ENCODE measurements around the gene MT1H. TPM values are rescaled to one million over a fixed set of nuclear protein-coding genes. Genes with fewer than 3 reads are reported as not detected.
"Not testable (repeated sequence)": the region's sequence is repeated elsewhere in the genome, so short reads cannot be mapped to it uniquely, and the experiment has no call there.

Gene MT1H
- not detected in 2 replicates for total RNA-seq (2014; rRNA removed; shearing (Covaris generic))

DNA sequence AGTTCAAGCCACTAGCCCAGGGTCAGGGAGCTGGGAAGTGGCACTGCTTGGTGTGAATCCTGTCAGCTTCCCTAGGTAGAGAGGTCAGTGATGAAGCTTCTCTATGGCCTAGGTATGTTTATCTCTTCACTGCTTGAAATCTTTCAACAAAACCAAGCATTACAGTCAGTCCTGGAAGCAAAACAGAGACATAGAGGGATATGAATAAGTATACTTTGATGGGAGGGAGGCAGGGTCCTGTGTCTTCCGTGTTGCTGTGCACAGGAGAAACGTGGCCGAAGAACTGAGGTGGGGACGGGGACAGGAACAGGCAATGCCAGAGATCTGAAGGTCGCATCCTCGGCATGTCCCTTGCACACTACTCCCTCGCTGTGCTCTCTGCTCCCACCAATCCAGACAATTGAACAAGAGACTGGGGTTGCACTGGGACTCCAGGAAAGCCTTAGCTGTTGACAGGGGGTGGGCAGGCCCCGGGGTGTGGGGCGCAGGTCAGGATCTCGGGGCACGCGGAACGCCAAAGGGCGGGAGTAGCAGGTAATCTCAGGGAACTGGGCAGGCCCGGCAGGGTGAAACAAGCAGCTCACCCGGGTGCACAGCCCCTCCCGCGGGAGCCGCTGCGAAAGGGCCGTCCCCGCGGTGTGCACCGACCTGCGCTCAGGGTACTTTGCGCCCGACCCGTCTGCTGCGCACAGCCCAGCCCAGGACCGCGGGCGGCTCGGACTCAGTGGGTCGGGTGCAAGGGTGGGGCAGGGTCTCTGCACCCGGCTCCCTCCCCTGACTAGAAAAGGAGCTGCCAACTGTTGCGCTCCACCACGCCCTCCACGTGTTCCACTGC is at the start of gene MT1H:
Gene MT1H (plus strand): TSS at position 810 of the 835 bp plus-strand sequence. CDS start 71 bp downstream, outside the sequence.
- no peak for DNase-seq (ENCODE audit: low spot score)

DNA sequence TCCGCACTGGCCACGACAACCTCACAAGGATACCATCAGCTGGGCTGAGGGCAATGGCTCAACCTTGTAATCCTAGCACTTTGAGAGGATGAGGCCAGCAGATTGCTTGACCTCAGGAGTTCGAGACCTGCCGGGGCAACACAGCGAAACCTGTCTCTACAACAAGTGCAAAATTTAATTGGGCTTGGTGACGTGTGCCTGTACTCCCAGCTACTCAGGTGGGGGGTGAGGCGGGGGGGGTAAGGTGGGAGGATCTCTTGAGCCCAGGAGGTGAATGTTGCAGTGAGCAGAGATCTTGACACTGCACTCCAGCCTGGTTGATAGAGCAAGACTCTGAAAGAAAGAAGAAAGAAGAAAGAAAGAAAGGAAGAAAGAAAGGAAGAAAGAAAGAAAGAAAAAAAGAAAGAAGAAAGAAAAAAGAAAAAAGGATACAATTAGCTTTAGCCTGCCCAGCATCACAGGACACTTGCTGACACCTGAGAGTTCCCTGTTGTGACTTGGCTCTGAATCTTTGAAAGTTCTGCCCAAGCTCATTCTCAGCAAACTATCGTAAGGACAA is 49.2 kb upstream of the MT1H start:
- DNase-seq (ENCODE audit: low spot score), result no peak

GRCh38 chr16:56621665-56622445 is 47.8 kb upstream of the MT1H start:
- DNase-seq (ENCODE audit: low spot score), result not testable (repeated sequence)

GRCh38 chr16:56623184-56623583 is 46.4 kb upstream of the MT1H start:
- not testable (repeated sequence) for DNase-seq (ENCODE audit: low spot score)

GRCh38 chr16:56623637-56624036 is 46.0 kb upstream of the MT1H start:
- no peak for DNase-seq (ENCODE audit: low spot score)

DNA sequence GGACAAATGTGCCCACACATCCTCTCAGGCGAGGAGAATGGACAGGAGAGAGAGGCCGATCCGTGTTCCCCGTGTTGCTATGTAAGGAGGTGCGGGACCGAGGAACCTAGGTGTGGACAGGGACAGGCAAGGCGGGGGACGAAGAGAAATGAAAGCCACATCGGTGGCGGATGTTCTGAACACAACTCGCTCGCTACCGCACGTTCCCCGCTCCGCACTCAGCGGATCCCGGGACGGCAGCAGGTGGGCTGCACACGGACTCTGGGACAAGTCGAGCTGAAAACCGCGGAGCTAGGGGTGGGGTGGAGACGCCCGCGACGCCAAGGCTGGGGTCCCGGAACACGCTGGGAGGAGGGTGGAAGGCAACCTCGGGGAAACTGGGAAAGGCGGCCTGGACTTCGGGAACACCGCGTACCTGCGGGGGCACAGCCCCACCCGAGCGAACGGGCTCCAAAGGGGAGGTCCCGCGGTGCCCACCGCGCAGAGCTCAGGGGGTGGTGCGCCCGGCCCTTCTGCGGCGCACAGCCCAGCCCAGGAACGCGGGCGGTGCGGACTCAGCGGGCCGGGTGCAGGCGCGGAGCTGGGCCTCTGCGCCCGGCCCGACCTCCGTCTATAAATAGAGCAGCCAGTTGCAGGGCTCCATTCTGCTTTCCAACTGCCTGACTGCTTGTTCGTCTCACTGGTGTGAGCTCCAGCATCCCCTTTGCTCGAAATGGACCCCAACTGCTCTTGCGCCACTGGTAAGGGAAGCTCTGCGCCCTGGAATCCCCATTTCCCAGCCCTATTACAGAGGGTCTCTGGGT is 44.3 kb upstream of the MT1H start, which contains the start of gene MT1E:
Gene MT1E (plus strand): TSS at position 642 of the 803 bp plus-strand sequence. CDS start 71 bp downstream, at position 713.
- DNase-seq (ENCODE audit: low spot score), result no peak

DNA sequence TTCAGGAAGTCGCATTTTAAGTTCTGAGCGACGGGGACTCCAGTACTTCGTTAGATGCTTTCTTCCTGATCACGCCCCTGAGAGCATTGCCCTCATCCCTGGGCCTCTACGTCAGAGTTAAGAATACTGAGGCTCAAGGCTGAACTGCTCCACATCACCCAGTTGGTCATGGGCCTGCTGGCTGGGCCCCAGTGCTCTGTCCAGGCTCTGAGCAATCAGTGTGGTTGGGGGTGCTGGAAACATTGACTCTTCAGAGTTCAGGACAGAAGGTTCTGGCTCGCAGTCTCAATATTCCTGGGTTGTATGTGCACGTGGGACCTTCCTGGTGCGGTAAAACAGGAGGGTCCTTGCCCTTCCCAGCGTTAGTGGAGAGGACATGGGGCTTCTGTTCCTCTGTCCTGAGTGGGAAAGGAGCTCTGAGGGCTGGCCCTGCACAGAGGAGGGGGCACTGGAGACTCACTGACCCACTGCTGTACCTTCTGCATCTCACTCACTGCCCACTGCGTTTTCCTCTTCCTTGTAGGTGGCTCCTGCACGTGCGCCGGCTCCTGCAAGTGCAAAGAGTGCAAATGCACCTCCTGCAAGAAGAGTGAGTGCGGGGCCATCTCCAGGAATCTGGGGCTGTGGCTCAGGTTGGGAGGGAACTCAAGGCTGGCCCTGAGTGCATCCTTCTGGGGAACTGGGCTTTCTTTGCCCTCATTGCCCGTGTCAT is 43.5 kb upstream of the MT1H start:
- no peak for DNase-seq (ENCODE audit: low spot score)

DNA sequence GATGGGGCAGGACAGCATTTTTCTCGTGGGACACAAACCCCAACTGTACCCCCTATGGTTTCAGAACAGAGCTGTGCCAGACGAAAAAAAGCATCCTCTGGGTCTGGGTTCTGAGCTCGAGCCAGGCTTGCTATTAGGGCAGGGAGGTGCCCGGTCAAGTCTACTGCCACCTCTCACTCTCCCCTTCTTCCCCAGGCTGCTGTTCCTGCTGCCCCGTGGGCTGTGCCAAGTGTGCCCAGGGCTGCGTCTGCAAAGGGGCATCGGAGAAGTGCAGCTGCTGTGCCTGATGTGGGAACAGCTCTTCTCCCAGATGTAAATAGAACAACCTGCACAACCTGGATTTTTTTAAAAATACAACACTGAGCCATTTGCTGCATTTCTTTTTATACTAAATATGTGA is 42.9 kb upstream of the MT1H start:
- DNase-seq (ENCODE audit: low spot score), result no peak

DNA sequence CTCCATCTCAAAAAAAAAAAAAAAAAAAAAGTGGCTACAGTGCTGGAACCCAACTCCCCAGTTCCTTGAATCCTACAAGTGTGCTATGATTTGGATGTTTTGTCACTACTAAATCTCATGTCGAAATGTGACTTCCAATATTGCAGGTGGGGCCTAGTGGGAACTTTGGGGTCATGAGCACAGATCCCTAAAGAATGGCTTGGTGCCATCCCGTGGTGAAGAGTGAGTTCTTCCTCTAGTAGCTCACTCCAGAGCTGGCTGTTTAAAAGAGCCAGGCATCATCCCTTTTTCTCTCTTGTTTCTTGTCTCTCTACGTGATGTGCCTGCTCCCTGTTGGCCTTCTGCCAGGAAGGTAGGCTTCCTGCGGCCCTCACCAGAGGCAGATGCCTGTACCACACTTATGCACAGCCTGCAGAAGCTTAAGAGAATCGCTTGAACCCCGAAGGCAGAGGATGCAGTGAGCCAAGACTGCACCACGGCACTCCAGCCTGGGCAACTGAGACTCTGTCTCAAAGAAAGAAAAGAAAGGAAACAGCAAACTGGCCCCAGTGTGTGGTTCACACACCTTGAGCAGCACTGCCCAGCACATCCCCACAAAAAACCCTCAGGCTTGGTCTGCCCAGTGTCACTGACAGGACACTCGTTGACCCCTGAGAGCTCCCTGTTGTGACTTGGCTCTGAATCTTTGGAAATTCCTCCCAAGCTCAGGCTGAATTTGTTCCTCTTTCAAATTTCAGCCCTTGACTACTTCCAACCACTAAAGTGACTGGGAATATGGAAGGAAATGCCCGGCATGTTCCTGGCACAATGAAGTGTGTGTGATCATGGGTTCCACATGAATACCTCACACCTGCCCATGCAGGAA is 40.9 kb upstream of the MT1H start:
- no peak for DNase-seq (ENCODE audit: low spot score)

GRCh38 chr16:56629531-56629930 is 40.1 kb upstream of the MT1H start:
- no peak for DNase-seq (ENCODE audit: low spot score)

DNA sequence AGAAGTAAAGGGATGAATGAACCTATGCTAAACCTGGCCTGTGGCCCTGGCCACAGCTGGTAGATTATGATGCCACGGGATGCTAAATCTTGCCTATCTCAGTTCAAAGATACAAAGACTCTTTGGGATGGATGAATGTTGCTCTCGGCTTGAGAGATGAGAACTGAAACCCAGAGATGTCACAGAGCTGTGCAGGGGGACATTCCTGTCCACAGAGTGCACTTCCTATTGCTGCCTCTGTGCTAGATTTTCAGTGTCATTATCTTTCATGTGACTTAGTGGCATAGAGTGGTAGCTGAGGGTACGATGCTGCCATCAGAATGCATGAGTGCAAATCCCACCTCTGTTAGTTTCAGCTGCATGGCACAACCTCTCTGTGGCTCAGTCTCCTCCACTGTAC is 39.5 kb upstream of the MT1H start:
- DNase-seq (ENCODE audit: low spot score), result no peak

DNA sequence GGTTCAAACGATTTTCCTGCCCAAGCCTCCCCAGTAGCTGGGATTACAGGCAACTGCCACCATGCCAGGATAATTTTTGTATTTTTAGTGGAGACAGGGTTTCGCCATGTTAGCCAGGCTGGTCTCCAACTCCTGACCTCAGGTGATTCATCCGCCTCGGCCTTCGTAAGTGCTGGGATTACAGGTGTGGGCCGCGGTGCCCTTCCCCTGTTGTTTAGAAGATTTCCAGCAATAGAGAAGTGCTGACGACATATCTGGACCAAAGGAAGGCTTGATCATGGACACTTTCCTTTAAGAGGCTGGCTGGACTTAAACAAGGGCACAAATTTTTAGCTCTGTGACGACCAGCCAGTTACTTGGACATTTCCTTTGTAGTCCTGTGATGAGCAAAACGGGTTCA is 38.4 kb upstream of the MT1H start:
- DNase-seq (ENCODE audit: low spot score), result no peak

DNA sequence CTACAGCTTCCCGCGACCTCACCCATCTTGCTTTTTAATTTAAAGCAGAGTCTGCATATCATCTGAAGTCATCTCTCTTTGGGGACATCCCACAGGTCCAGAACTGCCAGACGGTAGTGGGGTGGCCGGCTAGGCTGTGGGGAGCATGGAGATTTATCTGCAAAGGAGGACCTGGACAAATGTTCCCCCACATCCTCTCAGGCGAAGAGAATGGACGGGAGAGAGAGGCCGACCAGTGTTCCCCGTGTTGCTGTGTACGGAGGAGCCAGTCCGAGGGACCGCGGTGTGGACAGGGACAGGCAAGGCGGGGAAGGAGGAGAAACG is 37.8 kb upstream of the MT1H start:
- no peak for DNase-seq (ENCODE audit: low spot score)

GRCh38 chr16:56632156-56632847 is 37.3 kb upstream of the MT1H start, which contains the start of gene MT1M:
Gene MT1M, plus strand, starts transcription at chr16:56632659. Its CDS starts 73 bp downstream, at chr16:56632732.
- DNase-seq (ENCODE audit: low spot score), result no peak

DNA sequence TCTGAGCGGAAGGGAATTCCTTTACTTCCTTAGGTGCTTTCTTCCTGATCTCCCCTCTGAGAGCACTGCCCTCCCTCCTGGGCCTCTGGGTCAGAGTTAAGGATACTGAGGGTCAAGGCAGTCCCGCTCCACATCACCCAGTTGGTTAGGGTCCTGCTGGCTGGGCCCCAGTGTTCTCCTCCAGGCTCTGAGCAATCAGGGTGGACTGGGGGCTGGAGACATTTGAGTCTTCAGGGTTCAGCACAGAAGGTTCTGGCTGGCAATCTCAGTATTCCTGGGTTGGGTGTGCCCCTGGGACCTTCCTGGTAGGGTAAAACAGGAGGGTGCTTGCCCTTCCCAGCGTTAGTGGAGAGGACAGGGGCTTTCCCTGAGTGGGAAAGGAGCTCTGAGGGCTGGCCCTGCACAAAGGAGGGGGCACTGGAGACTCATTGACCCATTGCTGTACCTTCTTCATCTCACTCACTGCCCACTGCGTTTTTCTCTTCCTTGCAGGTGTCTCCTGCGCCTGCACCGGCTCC is 36.7 kb upstream of the MT1H start:
- DNase-seq (ENCODE audit: low spot score), result no peak

GRCh38 chr16:56633535-56633934 is 36.1 kb upstream of the MT1H start:
- no peak for DNase-seq (ENCODE audit: low spot score)

GRCh38 chr16:56634715-56635440 is 34.7 kb upstream of the MT1H start:
- no peak for DNase-seq (ENCODE audit: low spot score)

DNA sequence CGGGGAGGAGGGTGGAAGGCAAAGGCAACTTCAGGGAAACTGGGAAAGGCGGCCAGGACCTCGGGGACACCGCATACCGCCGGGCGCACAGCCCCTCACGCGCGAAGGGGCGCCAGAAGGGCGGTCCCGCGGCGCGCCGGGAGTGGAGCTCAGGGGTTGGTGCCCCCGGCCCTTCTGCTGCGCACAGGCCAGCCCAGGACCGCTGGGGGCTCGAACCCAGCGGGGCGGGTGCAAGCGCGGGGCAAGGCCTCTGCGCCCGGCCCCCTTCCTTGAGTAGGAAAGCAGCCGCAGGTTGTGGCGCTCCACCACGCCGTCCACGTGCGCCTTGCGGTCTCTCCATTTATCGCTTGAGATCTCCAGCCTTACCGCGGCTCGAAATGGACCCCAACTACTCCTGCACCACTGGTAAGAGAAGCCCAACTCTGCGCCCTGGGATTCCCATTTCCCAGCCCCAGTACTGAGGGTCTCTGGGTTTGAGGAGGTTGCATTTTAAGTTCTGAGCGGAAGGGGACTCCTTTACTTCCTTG is 34.1 kb upstream of the MT1H start:
- no peak for DNase-seq (ENCODE audit: low spot score)

Data from H4 (cell line).